ENCODE measurements around the gene FHAD1.

- TF ChIP-seq POLR2A (IDR thresholded peaks at IDR 0.05; ENCODE audit: borderline replicate concordance, extremely low read depth, insufficient read depth, insufficient read length) (no peak), CTCF (IDR thresholded peaks at IDR 0.05 in 2 of 3, conservative IDR thresholded peaks at IDR 0.05 in 1 of 3; ENCODE audit: borderline replicate concordance in 1 of 3, insufficient read depth in 1 of 3, low read depth in 2 of 3, low read length in 2 of 3) (no peak), SIN3A (IDR thresholded peaks at IDR 0.05; ENCODE audit: low read depth) (no peak), EZH2 (IDR thresholded peaks at IDR 0.05) (no peak), TCF7L2 (IDR thresholded peaks at IDR 0.05; ENCODE audit: borderline replicate concordance, extremely low read depth, insufficient read depth, insufficient read length) (no peak), ELF1 (IDR thresholded peaks at IDR 0.05; ENCODE audit: borderline replicate concordance, low read depth) (no peak)
- TF ChIP-seq, protein P1, sequence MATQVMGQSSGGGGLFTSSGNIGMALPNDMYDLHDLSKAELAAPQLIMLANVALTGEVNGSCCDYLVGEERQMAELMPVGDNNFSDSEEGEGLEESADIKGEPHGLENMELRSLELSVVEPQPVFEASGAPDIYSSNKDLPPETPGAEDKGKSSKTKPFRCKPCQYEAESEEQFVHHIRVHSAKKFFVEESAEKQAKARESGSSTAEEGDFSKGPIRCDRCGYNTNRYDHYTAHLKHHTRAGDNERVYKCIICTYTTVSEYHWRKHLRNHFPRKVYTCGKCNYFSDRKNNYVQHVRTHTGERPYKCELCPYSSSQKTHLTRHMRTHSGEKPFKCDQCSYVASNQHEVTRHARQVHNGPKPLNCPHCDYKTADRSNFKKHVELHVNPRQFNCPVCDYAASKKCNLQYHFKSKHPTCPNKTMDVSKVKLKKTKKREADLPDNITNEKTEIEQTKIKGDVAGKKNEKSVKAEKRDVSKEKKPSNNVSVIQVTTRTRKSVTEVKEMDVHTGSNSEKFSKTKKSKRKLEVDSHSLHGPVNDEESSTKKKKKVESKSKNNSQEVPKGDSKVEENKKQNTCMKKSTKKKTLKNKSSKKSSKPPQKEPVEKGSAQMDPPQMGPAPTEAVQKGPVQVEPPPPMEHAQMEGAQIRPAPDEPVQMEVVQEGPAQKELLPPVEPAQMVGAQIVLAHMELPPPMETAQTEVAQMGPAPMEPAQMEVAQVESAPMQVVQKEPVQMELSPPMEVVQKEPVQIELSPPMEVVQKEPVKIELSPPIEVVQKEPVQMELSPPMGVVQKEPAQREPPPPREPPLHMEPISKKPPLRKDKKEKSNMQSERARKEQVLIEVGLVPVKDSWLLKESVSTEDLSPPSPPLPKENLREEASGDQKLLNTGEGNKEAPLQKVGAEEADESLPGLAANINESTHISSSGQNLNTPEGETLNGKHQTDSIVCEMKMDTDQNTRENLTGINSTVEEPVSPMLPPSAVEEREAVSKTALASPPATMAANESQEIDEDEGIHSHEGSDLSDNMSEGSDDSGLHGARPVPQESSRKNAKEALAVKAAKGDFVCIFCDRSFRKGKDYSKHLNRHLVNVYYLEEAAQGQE (IDR thresholded peaks at IDR 0.05; ENCODE audit: low read depth), result no peak
These were observed 115.2 kb downstream of the FHAD1 start for GRCh38 chr1:15362096-15362736.

Data from HCT116 (cell line).